ENCODE data around the gene CSTA.

DNA sequence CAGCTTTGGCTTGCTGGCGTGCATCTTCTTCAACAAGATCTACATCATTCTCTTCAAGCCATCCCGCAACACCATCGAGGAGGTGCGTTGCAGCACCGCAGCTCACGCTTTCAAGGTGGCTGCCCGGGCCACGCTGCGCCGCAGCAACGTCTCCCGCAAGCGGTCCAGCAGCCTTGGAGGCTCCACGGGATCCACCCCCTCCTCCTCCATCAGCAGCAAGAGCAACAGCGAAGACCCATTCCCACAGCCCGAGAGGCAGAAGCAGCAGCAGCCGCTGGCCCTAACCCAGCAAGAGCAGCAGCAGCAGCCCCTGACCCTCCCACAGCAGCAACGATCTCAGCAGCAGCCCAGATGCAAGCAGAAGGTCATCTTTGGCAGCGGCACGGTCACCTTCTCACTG lies 40.6 kb upstream of the CSTA start:
- TF ChIP-seq POLR2A (IDR thresholded peaks at IDR 0.05; ENCODE audit: low read depth, low read length), result no peak
- TF ChIP-seq POLR2AphosphoS5 (IDR thresholded peaks at IDR 0.05; ENCODE audit: low read depth, low read length), result no peak

All from GM12891 (cell line).